ENCODE results near the gene CD99.

- TF ChIP-seq POLR2A (IDR thresholded peaks at IDR 0.05) (no peak), CTCF (IDR thresholded peaks at IDR 0.05) (no peak), EP300 (IDR thresholded peaks at IDR 0.05) (no peak)
Observed at GRCh38 chrX:2666491-2666890, 24.6 kb upstream of the CD99 start.
